Glutamatergic neuron (in vitro differentiated cells): ENCODE results near the gene AUTS2. TPM values are rescaled to one million over a fixed set of nuclear protein-coding genes. Genes with fewer than 3 reads are reported as not detected.

Source experiments
- DNase-seq: peaks from one replicate; pipeline ENCODE4 v3.0.0; 2022
- H3K27ac Mint-ChIP-seq: one replicate; pipeline ENCODE4 v1.8.0; 2020; ENCODE audit warnings: mild to moderate bottlenecking, mixed read lengths, inconsistent platforms; ENCODE audit not compliant: unreplicated experiment
- H3K27me3 Mint-ChIP-seq: one replicate; pipeline ENCODE4 v1.8.0; 2020; ENCODE audit warnings: mild to moderate bottlenecking, moderate library complexity, mixed read lengths, inconsistent platforms; ENCODE audit not compliant: unreplicated experiment
- H3K36me3 Mint-ChIP-seq: one replicate; pipeline ENCODE4 v1.8.0; 2020; ENCODE audit warnings: mild to moderate bottlenecking, mixed read lengths, inconsistent platforms; ENCODE audit not compliant: unreplicated experiment
- H3K4me1 Mint-ChIP-seq: one replicate; pipeline ENCODE4 v1.8.0; 2020; ENCODE audit warnings: mild to moderate bottlenecking, low read depth, mixed read lengths, inconsistent platforms; ENCODE audit not compliant: unreplicated experiment
- H3K4me3 Mint-ChIP-seq: one replicate; pipeline ENCODE4 v1.8.0; 2020; ENCODE audit warnings: mild to moderate bottlenecking, mixed read lengths, inconsistent platforms; ENCODE audit not compliant: unreplicated experiment
- H3K9me3 Mint-ChIP-seq: one replicate; pipeline ENCODE4 v1.8.0; 2020; ENCODE audit warnings: mild to moderate bottlenecking, moderate library complexity, mixed read lengths, inconsistent platforms; ENCODE audit not compliant: unreplicated experiment
- total RNA-seq: library from RNA; stranded (reverse); fragmentation: NEBNext Ultra II Directional; extraction: Animal tissue kit (Norgen Biotek cat#: 25700); gene quantifications from one replicate; pipeline ENCODE4 v1.2.1, GENCODE V29; 2021; ENCODE audit not compliant: unreplicated experiment
- TF ChIP-seq, protein P1 (sequence below): fragments of 200-600 bp; sonication (generic); IDR thresholded peaks from one replicate; pipeline ENCODE4 v1.5.0; 2021; ENCODE audit not compliant: partially characterized antibody, unreplicated experiment

AUTS2 gene
- total RNA-seq, 1 donor from 2014 or later: 300 TPM

DNA sequence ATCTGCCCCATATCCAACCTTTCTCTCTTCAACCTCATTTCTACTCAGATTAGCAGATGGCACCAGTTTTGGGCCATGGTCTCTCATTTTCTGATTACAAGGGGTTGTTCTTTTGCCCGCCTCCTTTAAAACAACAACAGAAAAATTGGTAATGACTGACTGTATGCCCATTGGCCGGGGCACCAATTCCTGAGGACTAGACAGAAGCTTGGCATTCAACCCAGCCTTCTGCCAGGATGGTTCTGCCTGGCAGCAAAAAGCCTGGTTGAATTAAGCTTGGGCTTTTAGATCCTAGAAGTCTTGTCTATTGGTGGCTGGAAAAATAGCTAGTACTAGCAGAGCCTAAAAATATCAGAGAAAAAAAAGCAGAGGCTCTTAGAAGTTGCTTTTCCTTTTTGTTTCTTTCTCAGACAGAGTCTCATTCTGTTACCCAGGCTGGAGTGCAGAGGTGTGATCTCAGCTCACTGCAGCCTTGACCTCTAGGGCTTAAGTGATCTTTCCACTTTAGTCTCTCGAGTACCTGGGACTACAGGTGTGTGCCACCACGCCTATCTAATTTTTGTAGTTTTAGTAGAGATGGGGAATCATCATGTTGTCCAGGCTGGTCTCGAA, 402.6 kb downstream of the AUTS2 start:
- no peaks in the 10 kb centered on the region for H3K36me3 Mint-ChIP-seq
- no peak overlapping the region for H3K4me3 Mint-ChIP-seq
- H3K9me3 Mint-ChIP-seq: peaks cover 2% of the 10 kb centered on the region
- DNase-seq: no peak
- H3K27me3 Mint-ChIP-seq: peaks cover 2% of the 10 kb centered on the region
- TF ChIP-seq, protein P1, sequence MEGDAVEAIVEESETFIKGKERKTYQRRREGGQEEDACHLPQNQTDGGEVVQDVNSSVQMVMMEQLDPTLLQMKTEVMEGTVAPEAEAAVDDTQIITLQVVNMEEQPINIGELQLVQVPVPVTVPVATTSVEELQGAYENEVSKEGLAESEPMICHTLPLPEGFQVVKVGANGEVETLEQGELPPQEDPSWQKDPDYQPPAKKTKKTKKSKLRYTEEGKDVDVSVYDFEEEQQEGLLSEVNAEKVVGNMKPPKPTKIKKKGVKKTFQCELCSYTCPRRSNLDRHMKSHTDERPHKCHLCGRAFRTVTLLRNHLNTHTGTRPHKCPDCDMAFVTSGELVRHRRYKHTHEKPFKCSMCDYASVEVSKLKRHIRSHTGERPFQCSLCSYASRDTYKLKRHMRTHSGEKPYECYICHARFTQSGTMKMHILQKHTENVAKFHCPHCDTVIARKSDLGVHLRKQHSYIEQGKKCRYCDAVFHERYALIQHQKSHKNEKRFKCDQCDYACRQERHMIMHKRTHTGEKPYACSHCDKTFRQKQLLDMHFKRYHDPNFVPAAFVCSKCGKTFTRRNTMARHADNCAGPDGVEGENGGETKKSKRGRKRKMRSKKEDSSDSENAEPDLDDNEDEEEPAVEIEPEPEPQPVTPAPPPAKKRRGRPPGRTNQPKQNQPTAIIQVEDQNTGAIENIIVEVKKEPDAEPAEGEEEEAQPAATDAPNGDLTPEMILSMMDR: no peak
- H3K4me1 Mint-ChIP-seq: peaks cover 20% of the 10 kb centered on the region
- no peak overlapping the region for H3K27ac Mint-ChIP-seq

DNA sequence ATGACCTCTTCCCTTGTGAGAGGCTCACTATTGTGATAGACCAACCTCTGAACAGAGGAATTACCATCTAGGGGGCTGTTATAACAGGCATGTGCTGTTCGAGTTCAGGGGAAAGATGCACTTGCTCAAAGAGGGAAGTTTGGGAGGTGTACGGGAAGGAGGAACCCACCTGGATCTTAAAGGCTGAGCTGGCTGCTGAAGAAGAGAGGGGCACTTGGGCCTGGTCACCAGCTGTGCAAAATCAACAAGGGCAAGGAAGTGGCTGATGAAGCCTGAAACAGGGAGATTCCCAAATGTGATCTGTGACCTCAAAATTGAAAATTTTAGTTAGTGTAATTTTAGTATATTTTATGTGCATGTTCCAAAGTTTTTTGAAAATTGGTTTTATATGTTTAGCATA, 407.2 kb downstream of the AUTS2 start:
- Mint-ChIP-seq H3K4me1 (peaks cover 23% of the 10 kb centered on the region), H3K4me3 (peak overlapping the region; percentile 15), H3K9me3 (peaks cover 6% of the 10 kb centered on the region), H3K27ac (peak overlapping the region; percentile 90), H3K36me3 (no peaks in the 10 kb centered on the region), H3K27me3 (peaks cover 7% of the 10 kb centered on the region)
- no peak for DNase-seq
- TF ChIP-seq, protein P1: no peak

GRCh38 chr7:70005891-70006260, 407.6 kb downstream of the AUTS2 start:
- Mint-ChIP-seq H3K36me3 (no peaks in the 10 kb centered on the region), H3K27ac (peak overlapping the region; percentile 90), H3K4me3 (peak overlapping the region; percentile 53), H3K4me1 (peaks cover 23% of the 10 kb centered on the region), H3K27me3 (peaks cover 7% of the 10 kb centered on the region), H3K9me3 (peaks cover 6% of the 10 kb centered on the region)
- TF ChIP-seq, protein P1: no peak
- no peak for DNase-seq

DNA sequence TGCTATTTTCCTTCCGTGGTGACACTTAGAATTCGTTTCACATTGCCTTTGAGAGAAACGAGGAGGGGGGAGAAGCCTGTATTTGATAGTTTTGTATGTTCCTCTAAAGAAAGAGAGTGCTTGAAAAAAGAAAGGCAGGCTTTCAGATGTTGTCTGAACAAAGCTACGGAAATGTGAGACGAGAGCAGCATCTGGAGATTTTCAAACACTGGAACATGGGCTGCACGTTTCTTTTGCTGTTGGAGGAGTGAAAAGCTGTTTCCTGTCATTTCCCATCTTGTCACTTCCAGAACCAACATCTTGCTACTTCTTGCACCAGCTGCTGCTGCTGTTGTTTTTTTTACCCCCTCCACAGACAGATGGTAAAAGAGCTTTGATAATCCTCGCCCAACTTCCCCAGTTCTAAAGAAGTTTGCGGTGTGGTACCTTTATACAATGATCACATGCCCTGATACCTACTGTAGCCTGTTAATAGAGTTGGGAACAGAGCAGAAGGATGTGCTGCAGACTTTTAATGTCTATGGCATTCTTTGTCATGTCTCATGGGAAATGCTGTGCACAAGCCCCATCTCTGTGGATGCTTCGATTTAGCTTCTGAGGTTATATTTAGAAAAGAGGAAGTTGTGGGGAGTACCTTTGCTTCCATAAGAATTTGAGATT, 408.1 kb downstream of the AUTS2 start:
- peaks cover 6% of the 10 kb centered on the region for H3K9me3 Mint-ChIP-seq
- H3K27ac Mint-ChIP-seq: peak overlapping the region; percentile 90
- TF ChIP-seq, protein P1: no peak
- H3K36me3 Mint-ChIP-seq: no peaks in the 10 kb centered on the region
- peaks cover 23% of the 10 kb centered on the region for H3K4me1 Mint-ChIP-seq
- DNase-seq: no peak
- H3K27me3 Mint-ChIP-seq: peaks cover 7% of the 10 kb centered on the region
- peak overlapping the region; percentile 53 for H3K4me3 Mint-ChIP-seq

GRCh38 chr7:70008466-70008865, 410.2 kb downstream of the AUTS2 start:
- no peak for DNase-seq
- Mint-ChIP-seq H3K27me3 (peaks cover 7% of the 10 kb centered on the region), H3K4me1 (peaks cover 24% of the 10 kb centered on the region), H3K27ac (no peak overlapping the region), H3K9me3 (peaks cover 6% of the 10 kb centered on the region), H3K36me3 (no peaks in the 10 kb centered on the region), H3K4me3 (no peak overlapping the region)
- TF ChIP-seq, protein P1: no peak
